GM23338 (cell line): ENCODE measurements around the gene PVALEF. TPM values are rescaled to one million over a fixed set of nuclear protein-coding genes. Genes with fewer than 3 reads are reported as not detected.

Source experiments
- ATAC-seq: fragments of 200-7000 bp; cut with Tn5 transposase; 3 replicates; pipeline ENCODE4 v1.9.1; 2020
- DNase-seq: peaks from one replicate; pipeline ENCODE4 v3.0.0-alpha.2; 2015; ENCODE audit warnings: low spot score
- H2AFZ ChIP-seq: fragments of 200-600 bp; sonication (generic); 2 replicates; pipeline ENCODE4 v1.8.0; 2016; ENCODE audit warnings: antibody characterized with exemption, mild to moderate bottlenecking, moderate library complexity
- H3F3A ChIP-seq: fragments of 200-600 bp; sonication (generic); replicated peaks from 2 replicates; pipeline ENCODE4 v1.8.0; 2017; ENCODE audit warnings: antibody characterized with exemption, mixed run types, low read depth
- H3K27ac ChIP-seq: fragments of 200-600 bp; sonication (generic); 2 replicates; pipeline ENCODE4 v1.6.1; 2016; ENCODE audit warnings: low read depth
- H3K27me3 ChIP-seq: fragments of 200-600 bp; sonication (generic); 2 replicates; pipeline ENCODE4 v1.8.0; 2016; ENCODE audit warnings: mild to moderate bottlenecking, mixed run types, moderate library complexity; ENCODE audit not compliant: insufficient read depth
- H3K36me3 ChIP-seq: fragments of 200-600 bp; sonication (generic); 2 replicates; pipeline ENCODE4 v1.8.0; 2016; ENCODE audit warnings: mild to moderate bottlenecking; ENCODE audit not compliant: insufficient read depth
- H3K4me1 ChIP-seq: fragments of 200-600 bp; sonication (generic); 2 replicates; pipeline ENCODE4 v1.8.0; 2016; ENCODE audit warnings: mild to moderate bottlenecking, moderate library complexity; ENCODE audit not compliant: insufficient read depth
- H3K4me2 ChIP-seq: fragments of 200-600 bp; sonication (generic); 2 replicates; pipeline ENCODE4 v1.7.1; 2017; ENCODE audit warnings: mixed run types
- H3K4me3 ChIP-seq: fragments of 200-600 bp; sonication (generic); 2 replicates; pipeline ENCODE4 v1.6.1; 2016; ENCODE audit warnings: mixed run types
- H3K79me2 ChIP-seq: fragments of 200-600 bp; sonication (generic); replicated peaks from 2 replicates; pipeline ENCODE4 v1.8.0; 2017; ENCODE audit warnings: mild to moderate bottlenecking; ENCODE audit not compliant: insufficient read depth
- H3K9me2 ChIP-seq: fragments of 200-600 bp; sonication (generic); 2 replicates; pipeline ENCODE4 v1.8.0; 2017; ENCODE audit not compliant: insufficient read depth
- H4K20me1 ChIP-seq: fragments of 200-600 bp; sonication (generic); replicated peaks from 2 replicates; pipeline ENCODE4 v1.8.0; 2017; ENCODE audit warnings: mild to moderate bottlenecking; ENCODE audit not compliant: insufficient read depth
- H3K27ac Mint-ChIP-seq: 2 replicates; pipeline ENCODE4 v1.8.0; 2020; ENCODE audit warnings: inconsistent platforms, mild to moderate bottlenecking, moderate library complexity, mixed read lengths
- H3K27me3 Mint-ChIP-seq: 3 replicates; pipeline ENCODE4 v1.8.0; 2022; ENCODE audit warnings: low read depth, mild to moderate bottlenecking, moderate library complexity, mixed read lengths, inconsistent platforms; ENCODE audit not compliant: insufficient read depth, poor library complexity
- H3K36me3 Mint-ChIP-seq: 3 replicates; pipeline ENCODE4 v1.8.0; 2021; ENCODE audit warnings: low read depth, mild to moderate bottlenecking, inconsistent platforms, moderate library complexity, mixed read lengths
- H3K4me1 Mint-ChIP-seq: 3 replicates; pipeline ENCODE4 v1.8.0; 2020; ENCODE audit warnings: mild to moderate bottlenecking, inconsistent platforms, mixed read lengths
- H3K4me3 Mint-ChIP-seq: 3 replicates; pipeline ENCODE4 v1.8.0; 2021; ENCODE audit warnings: moderate library complexity, mild to moderate bottlenecking, inconsistent platforms, mixed read lengths
- H3K9me3 Mint-ChIP-seq: 3 replicates; pipeline ENCODE4 v1.8.0; 2020; ENCODE audit warnings: moderate library complexity, mild to moderate bottlenecking, inconsistent platforms, mixed read lengths
- CREB1 ChIP-seq: fragments of 250-450 bp; sonication (Bioruptor Pico); IDR thresholded peaks from 2 replicates; pipeline ENCODE4 v1.5.0; 2020; ENCODE audit warnings: low read depth, mild to moderate bottlenecking, moderate library complexity
- EZH2 ChIP-seq: fragments of 200-600 bp; sonication (generic); IDR thresholded peaks from one replicate; pipeline ENCODE4 v1.8.0; 2017; ENCODE audit warnings: antibody characterized with exemption, mild to moderate bottlenecking, low read depth; ENCODE audit not compliant: unreplicated experiment
- EZH2phosphoT487 ChIP-seq: fragments of 200-600 bp; sonication (generic); IDR thresholded peaks from one replicate; pipeline ENCODE4 v1.8.1; 2018; ENCODE audit warnings: antibody characterized with exemption; ENCODE audit not compliant: unreplicated experiment
- JUNB ChIP-seq: IDR thresholded peaks from one replicate; pipeline ENCODE4 v1.6.1; 2016; ENCODE audit warnings: antibody characterized with exemption; ENCODE audit not compliant: unreplicated experiment
- NANOG ChIP-seq: IDR thresholded peaks from 2 replicates; pipeline ENCODE4 v1.6.1; 2016; ENCODE audit warnings: antibody characterized with exemption, borderline replicate concordance
- POLR2AphosphoS5 ChIP-seq: IDR thresholded peaks from 2 replicates; pipeline ENCODE4 v1.6.1; 2016; ENCODE audit warnings: antibody characterized with exemption, low read depth
- STAT1 ChIP-seq: IDR thresholded peaks from one replicate; pipeline ENCODE4 v1.6.1; 2016; ENCODE audit warnings: antibody characterized with exemption; ENCODE audit not compliant: unreplicated experiment
- ZNF114 ChIP-seq: fragments of 250-450 bp; sonication (Bioruptor Pico); IDR thresholded peaks from 2 replicates; pipeline ENCODE4 v1.5.0; 2020; ENCODE audit warnings: mild to moderate bottlenecking, moderate library complexity
- ZNF331 ChIP-seq: fragments of 250-450 bp; sonication (Bioruptor Pico); IDR thresholded peaks from 2 replicates; pipeline ENCODE4 v1.5.0; 2020; ENCODE audit warnings: low read depth, mild to moderate bottlenecking, moderate library complexity
- polyA plus RNA-seq: library from polyadenylated mRNA; unstranded; fragments of >200 nt; fragmentation: Nextera tagmentation; extraction: Ambion mirVana; gene quantifications from 2 replicates; pipeline ENCODE4 v1.2.1, GENCODE V29; 2016
- total RNA-seq: library from RNA; depleted of rRNA; stranded (reverse); fragments of >200 nt; shearing (Covaris generic); gene quantifications from 2 replicates; pipeline ENCODE4 v1.2.3, GENCODE V29; 2014
- TF ChIP-seq, protein P1 (sequence below), 2 experiments: fragments of 200-600 bp in 1 of 2; sonication (generic) in 1 of 2; conservative IDR thresholded peaks; 2 replicates each; pipeline versions ENCODE4 v1.5.1 to v1.6.1; 2016 to 2017; ENCODE audit warnings: antibody characterized with exemption in 2 of 2, low read depth in 2 of 2, mild to moderate bottlenecking in 2 of 2, moderate library complexity in 1 of 2
- TF ChIP-seq, protein P2 (sequence below): fragments of 250-450 bp; sonication (Bioruptor Pico); IDR thresholded peaks from 2 replicates; pipeline ENCODE4 v1.5.0; 2020; ENCODE audit warnings: mild to moderate bottlenecking, moderate library complexity
- TF ChIP-seq, protein P3 (sequence below): IDR thresholded peaks from one replicate; pipeline ENCODE4 v1.6.1; 2018; ENCODE audit warnings: antibody characterized with exemption; ENCODE audit not compliant: unreplicated experiment
- TF ChIP-seq, protein P4 (sequence below): IDR thresholded peaks from 2 replicates; pipeline ENCODE4 v1.6.1; 2016; ENCODE audit warnings: antibody characterized with exemption

PVALEF gene
- total and polyA plus RNA-seq, 2 experiments from 2014 or later = not detected

DNA sequence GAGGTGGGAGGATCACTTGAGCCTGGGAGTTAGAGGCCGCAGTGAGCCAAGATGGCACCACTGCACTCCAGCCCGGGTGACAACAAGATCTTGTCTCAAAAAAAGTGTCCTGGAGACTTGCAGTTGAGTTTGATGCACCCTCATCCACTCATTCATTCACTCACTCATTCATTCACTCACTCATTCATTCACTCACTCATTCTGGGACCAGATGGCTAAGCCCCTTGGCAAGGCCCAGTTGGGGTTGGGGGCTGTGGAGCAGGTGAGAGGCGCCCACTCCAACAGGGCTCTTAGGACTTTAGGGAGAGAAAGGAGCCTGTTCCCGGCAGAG lies 1.9 kb downstream of the PVALEF start:
- Mint-ChIP-seq H3K27me3 (peaks cover 6% of the 10 kb centered on the region), H3K36me3 (no peaks in the 10 kb centered on the region), H3K4me3 (peak overlapping the region; percentile 57), H3K9me3 (no peaks in the 10 kb centered on the region), H3K27ac (no peak overlapping the region), H3K4me1 (peaks cover 2% of the 10 kb centered on the region; the same call in 1 of the 3 replicates)
- 0 out of 2 replicates have a peak, but pooled peaks cover 8% of the 10 kb centered on the region for H3F3A ChIP-seq
- no peak for ATAC-seq
- no peak overlapping the region for H3K4me3 ChIP-seq
- no peaks in the 10 kb centered on the region for H3K79me2 ChIP-seq
- no peak overlapping the region for H2AFZ ChIP-seq
- TF ChIP-seq STAT1 = no peak
- TF ChIP-seq EZH2phosphoT487 = no peak
- no peak for TF ChIP-seq JUNB
- TF ChIP-seq, protein P1, sequence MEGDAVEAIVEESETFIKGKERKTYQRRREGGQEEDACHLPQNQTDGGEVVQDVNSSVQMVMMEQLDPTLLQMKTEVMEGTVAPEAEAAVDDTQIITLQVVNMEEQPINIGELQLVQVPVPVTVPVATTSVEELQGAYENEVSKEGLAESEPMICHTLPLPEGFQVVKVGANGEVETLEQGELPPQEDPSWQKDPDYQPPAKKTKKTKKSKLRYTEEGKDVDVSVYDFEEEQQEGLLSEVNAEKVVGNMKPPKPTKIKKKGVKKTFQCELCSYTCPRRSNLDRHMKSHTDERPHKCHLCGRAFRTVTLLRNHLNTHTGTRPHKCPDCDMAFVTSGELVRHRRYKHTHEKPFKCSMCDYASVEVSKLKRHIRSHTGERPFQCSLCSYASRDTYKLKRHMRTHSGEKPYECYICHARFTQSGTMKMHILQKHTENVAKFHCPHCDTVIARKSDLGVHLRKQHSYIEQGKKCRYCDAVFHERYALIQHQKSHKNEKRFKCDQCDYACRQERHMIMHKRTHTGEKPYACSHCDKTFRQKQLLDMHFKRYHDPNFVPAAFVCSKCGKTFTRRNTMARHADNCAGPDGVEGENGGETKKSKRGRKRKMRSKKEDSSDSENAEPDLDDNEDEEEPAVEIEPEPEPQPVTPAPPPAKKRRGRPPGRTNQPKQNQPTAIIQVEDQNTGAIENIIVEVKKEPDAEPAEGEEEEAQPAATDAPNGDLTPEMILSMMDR (conservative IDR thresholded peaks at IDR 0.05; ENCODE audit: low read depth in 2 of 2) = no peak
- no peak for TF ChIP-seq ZNF331
- no peak for TF ChIP-seq EZH2
- TF ChIP-seq, protein P2, sequence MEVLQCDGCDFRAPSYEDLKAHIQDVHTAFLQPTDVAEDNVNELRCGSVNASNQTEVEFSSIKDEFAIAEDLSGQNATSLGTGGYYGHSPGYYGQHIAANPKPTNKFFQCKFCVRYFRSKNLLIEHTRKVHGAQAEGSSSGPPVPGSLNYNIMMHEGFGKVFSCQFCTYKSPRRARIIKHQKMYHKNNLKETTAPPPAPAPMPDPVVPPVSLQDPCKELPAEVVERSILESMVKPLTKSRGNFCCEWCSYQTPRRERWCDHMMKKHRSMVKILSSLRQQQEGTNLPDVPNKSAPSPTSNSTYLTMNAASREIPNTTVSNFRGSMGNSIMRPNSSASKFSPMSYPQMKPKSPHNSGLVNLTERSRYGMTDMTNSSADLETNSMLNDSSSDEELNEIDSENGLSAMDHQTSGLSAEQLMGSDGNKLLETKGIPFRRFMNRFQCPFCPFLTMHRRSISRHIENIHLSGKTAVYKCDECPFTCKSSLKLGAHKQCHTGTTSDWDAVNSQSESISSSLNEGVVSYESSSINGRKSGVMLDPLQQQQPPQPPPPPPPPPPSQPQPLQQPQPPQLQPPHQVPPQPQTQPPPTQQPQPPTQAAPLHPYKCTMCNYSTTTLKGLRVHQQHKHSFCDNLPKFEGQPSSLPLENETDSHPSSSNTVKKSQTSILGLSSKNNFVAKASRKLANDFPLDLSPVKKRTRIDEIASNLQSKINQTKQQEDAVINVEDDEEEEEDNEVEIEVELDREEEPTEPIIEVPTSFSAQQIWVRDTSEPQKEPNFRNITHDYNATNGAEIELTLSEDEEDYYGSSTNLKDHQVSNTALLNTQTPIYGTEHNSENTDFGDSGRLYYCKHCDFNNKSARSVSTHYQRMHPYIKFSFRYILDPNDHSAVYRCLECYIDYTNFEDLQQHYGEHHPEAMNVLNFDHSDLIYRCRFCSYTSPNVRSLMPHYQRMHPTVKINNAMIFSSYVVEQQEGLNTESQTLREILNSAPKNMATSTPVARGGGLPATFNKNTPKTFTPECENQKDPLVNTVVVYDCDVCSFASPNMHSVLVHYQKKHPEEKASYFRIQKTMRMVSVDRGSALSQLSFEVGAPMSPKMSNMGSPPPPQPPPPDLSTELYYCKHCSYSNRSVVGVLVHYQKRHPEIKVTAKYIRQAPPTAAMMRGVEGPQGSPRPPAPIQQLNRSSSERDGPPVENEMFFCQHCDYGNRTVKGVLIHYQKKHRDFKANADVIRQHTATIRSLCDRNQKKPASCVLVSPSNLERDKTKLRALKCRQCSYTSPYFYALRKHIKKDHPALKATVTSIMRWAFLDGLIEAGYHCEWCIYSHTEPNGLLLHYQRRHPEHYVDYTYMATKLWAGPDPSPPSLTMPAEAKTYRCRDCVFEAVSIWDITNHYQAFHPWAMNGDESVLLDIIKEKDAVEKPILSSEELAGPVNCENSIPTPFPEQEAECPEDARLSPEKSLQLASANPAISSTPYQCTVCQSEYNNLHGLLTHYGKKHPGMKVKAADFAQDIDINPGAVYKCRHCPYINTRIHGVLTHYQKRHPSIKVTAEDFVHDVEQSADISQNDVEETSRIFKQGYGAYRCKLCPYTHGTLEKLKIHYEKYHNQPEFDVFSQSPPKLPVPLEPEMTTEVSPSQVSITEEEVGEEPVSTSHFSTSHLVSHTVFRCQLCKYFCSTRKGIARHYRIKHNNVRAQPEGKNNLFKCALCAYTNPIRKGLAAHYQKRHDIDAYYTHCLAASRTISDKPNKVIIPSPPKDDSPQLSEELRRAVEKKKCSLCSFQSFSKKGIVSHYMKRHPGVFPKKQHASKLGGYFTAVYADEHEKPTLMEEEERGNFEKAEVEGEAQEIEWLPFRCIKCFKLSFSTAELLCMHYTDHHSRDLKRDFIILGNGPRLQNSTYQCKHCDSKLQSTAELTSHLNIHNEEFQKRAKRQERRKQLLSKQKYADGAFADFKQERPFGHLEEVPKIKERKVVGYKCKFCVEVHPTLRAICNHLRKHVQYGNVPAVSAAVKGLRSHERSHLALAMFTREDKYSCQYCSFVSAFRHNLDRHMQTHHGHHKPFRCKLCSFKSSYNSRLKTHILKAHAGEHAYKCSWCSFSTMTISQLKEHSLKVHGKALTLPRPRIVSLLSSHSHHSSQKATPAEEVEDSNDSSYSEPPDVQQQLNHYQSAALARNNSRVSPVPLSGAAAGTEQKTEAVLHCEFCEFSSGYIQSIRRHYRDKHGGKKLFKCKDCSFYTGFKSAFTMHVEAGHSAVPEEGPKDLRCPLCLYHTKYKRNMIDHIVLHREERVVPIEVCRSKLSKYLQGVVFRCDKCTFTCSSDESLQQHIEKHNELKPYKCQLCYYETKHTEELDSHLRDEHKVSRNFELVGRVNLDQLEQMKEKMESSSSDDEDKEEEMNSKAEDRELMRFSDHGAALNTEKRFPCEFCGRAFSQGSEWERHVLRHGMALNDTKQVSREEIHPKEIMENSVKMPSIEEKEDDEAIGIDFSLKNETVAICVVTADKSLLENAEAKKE (CRISPR knock-in tag) = no peak
- TF ChIP-seq, protein P3, sequence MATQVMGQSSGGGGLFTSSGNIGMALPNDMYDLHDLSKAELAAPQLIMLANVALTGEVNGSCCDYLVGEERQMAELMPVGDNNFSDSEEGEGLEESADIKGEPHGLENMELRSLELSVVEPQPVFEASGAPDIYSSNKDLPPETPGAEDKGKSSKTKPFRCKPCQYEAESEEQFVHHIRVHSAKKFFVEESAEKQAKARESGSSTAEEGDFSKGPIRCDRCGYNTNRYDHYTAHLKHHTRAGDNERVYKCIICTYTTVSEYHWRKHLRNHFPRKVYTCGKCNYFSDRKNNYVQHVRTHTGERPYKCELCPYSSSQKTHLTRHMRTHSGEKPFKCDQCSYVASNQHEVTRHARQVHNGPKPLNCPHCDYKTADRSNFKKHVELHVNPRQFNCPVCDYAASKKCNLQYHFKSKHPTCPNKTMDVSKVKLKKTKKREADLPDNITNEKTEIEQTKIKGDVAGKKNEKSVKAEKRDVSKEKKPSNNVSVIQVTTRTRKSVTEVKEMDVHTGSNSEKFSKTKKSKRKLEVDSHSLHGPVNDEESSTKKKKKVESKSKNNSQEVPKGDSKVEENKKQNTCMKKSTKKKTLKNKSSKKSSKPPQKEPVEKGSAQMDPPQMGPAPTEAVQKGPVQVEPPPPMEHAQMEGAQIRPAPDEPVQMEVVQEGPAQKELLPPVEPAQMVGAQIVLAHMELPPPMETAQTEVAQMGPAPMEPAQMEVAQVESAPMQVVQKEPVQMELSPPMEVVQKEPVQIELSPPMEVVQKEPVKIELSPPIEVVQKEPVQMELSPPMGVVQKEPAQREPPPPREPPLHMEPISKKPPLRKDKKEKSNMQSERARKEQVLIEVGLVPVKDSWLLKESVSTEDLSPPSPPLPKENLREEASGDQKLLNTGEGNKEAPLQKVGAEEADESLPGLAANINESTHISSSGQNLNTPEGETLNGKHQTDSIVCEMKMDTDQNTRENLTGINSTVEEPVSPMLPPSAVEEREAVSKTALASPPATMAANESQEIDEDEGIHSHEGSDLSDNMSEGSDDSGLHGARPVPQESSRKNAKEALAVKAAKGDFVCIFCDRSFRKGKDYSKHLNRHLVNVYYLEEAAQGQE = no peak
- TF ChIP-seq POLR2AphosphoS5 = no peak
- TF ChIP-seq, protein P4, sequence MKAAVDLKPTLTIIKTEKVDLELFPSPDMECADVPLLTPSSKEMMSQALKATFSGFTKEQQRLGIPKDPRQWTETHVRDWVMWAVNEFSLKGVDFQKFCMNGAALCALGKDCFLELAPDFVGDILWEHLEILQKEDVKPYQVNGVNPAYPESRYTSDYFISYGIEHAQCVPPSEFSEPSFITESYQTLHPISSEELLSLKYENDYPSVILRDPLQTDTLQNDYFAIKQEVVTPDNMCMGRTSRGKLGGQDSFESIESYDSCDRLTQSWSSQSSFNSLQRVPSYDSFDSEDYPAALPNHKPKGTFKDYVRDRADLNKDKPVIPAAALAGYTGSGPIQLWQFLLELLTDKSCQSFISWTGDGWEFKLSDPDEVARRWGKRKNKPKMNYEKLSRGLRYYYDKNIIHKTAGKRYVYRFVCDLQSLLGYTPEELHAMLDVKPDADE = no peak
- no peak for TF ChIP-seq NANOG
- no peak for TF ChIP-seq CREB1 (CRISPR knock-in tag)
- no peak for TF ChIP-seq ZNF114 (CRISPR knock-in tag)
- H3K9me2 ChIP-seq = no peaks in the 10 kb centered on the region
- H3K27ac ChIP-seq = no peak overlapping the region
- H3K27me3 ChIP-seq = no peaks in the 10 kb centered on the region
- no peaks in the 10 kb centered on the region for H3K36me3 ChIP-seq
- no peak for DNase-seq
- H4K20me1 ChIP-seq = no peaks in the 10 kb centered on the region
- no peak overlapping the region for H3K4me2 ChIP-seq
- no peaks in the 10 kb centered on the region for H3K4me1 ChIP-seq
